GM19467 (cell line): Measurements from ENCODE around the gene LRRC8D.

ENCODE experiments used
- ATAC-seq: cut with Tn5 transposase; IDR thresholded peaks from one replicate; pipeline ENCODE4 v1.9.1; 2021; ENCODE audit warnings: mild to moderate bottlenecking, moderate library complexity; ENCODE audit not compliant: unreplicated experiment

Gene LRRC8D

DNA sequence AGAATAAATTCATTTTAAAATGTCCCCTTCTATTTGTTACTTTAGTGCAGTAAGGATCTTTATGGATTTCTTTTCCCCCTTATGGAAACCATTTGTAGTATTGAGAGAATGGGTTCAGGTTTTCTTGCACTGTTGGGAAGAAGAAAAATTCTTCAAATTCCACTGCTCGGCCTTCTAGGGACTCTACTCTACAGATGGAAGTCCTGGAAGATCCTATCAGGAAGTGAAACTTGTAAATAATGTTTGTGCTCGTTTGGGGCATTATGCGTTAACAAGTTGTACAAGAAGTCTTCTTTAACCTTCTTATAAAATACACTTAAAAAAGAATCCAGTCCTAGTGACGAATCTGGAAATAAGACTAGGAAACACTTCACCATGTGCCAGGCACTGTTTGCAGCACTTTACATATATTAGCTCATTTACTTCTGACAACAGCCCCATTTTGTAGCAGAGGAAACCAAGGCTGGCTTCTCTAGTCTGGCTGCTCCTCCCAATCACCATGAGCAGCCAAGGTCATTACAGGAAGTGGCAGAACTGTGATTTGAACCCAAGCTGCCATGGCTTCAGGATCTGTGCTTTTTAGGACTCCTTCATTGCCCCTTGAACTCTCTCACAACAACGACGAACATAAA, 11.8 kb downstream of the LRRC8D start:
- no peak for ATAC-seq

DNA sequence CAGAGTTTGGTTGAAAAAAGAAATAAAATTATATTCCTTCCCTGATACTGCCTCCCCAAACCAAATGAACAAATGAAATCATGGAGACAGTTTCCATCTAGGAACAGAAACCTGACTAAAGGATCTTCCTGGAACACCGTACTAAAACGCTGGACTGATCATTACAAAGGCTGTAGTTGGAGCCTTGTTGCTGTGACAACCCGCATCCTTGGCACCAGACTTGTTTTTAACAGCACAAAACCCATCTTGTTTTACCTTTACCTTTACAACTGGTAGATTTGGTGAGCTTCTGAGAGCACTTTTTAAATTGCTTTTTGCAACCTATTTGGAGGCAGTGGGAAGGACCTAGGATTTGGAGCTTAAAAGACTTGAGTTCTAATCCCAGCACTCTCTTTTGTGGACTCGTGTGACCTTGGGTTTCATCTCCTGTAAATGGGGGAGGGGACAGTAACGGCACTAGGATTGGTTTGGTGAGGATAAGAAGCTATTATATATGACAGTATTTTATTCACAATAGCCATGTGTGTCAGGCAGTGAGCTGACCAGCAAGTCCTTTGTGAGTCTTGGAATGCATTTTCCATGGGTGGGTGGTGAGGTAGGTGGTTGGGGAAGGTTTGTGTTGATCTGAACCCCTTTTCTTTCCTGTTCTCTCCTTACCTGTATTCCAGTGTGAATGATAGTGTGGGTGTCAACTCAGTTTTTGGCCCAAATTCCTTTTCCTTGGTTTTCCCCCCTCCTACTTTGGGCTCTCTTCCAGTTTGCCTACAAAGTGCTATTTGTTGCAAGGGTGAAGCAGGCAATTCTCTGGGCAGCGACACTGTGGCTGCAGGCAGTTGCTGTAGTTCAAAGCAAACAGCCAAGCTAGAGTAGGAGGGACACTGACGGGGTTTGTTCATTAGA, 12.6 kb downstream of the LRRC8D start:
- no peak for ATAC-seq

DNA sequence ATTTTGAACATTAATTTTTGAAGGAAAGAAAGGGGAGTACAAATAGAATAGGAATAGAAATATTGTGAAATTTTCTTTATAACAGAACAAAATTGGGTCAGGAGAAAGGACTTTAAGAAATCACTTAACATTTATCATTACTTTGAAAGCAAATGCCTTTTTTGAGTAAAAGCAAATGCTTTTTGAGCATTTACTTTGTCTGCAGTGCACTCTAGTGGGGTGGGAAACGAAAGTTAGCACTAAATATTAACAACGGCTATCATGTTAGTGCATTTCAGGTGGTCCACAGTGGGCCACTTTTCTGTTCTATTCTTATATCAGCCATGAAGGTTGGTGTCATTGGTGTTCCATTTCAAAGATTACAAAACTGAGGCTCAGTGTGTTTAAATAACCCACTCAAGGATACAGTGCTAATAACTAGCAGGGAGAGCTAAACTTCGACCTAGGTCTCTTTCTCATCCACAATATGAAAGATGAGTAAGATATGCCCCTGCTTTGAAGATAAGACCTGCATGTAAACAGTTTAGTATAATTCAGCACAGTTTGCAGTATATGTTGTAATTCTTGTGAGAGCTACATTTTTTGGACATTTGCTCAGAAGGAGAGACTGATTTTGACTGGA, 13.4 kb downstream of the LRRC8D start:
- ATAC-seq, result no peak

DNA sequence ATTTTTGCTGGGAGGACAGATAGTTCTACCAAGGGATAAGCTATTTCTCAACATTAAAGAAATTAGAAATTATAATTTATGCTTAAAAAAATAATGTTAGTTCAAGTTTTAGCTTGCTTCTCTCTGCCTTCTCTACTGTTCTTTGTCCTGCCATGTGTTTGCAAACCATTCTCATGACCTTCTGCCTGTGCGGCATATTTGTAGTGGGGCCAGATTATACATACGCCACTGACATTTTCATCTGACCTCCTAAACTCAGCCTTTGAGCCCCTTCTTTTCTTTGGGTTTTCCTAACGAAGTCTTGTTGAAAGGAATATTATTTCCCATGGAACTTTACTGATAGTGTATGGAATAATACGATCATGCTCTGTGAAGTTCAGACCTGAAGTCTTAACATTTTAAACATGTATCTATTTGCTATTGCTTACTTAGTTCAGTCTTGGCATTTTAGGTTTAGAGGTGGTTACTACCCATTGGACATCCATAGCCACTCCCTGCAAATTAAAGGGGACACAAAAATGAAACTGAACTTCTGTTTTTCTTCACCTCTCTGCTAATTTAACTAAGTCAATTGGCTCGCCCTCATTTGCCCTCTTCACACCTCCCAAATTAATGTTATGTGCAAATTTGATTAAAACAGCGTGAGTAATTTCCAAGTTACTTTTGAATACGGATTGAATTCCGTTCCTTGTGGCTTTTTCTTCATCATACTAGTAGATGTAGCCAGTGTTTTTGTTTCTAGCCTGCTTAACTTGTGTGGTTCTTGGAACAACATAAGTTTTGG, 15.6 kb downstream of the LRRC8D start:
- ATAC-seq, result no peak

DNA sequence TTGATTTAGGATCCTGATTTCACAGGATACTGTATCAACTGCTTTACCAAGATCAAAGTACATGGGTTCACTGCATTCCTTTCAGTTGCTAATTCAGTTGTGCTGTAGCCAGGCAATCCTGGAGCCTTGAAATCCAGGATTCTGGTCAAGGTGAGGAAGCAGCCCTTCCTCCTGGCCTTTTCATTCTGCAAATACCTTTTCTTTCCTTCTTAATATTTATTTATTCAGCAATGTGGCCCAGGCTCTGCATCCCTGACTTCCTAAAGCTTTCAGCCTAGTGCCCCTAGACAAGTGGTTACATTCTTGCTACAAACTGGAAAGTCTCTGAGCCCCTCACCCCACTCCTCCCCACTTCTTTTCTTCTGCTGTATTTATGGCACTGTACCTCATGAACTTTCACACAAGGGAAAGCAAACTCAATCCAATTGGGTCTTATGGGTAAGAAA, 16.2 kb downstream of the LRRC8D start:
- ATAC-seq, result no peak

DNA sequence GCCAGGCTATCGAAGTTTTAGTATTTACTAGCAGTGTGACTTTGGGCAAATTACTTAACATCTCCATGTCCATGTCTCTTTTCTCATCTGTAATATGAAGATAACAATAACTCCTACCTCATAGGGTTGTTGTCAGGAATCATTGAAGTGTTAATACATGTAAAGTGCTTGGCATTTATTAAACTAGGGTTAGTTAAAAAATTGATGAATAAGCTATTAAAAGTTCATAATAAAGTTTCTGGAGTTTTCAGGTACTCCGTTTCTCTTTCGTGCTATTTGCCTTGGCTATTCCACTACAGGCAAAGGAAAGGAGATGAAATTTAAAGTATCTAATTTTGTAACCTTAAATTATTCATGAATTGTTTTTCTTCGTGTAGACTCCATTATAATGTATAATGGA, 16.7 kb downstream of the LRRC8D start:
- no peak for ATAC-seq

DNA sequence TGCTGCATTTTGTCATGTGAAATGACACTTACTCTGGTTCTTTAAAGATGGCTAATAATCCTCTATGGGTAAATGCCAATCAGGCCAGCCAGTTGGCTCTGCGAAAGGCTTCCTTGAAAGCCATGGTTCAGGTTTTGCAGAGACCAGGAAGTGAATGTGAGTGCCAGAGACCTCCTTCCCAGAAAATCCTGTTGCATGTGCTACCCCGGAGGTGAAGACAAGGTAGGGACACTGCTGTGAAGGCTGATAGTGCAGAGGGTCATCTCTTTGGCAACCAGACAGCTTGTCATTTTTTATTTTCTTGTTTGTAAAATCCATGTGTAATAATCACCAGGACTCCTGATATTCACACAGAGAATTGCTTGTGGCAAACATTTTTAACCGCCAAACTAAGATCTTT, 18.7 kb downstream of the LRRC8D start:
- no peak for ATAC-seq

DNA sequence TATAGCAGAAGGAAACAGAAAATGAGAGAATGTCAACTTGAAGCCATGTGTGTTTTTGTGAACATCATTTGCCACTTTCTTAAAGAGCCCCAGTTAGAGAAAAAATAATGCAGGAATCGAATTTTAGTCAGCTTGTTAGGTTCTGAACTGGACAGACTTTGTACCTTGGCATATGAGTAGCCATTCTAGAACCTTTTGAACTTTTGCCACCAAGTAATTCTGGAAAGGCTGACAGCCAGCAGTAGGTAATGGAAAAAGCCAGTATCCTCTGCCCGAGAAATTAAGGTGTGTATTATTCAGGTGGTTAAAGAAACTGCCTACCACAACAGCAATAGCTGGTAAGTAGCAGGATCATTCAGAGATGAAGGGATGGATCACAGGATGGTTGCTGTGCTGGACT, 20.7 kb downstream of the LRRC8D start:
- ATAC-seq, result no peak

DNA sequence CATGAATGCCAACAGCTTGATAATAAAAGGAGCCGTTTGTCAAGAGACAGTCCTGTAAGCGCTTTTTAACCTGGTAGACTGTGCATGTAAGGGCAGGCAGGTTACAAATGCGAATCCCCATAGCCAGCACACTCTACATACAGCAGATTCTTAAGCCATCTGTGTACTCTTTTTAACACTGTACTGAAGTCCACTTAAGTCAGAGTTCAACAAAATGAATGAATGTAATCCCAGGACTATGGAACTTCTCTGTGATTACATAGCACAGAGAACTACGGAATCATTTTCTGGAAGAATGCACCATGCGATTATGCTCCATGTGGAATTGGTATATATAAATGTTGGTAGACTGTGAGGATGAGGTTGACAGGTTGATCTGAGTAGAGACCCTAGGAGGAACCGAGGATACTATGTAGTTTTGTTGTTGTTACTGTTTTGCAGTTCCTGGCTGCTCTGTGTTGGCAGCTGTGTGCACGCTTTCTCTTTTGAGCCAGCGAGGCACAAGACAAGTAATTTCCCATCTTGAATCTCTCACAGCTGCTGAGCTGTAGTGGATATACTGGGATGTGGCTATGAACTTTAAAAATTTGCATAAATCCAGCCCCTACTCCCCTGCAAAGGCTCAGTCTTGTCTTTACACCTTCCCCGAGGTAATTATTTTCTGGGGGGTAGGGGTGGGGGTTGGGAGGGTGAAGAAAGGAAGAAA, 21.9 kb downstream of the LRRC8D start:
- peak; percentile 45 for ATAC-seq

DNA sequence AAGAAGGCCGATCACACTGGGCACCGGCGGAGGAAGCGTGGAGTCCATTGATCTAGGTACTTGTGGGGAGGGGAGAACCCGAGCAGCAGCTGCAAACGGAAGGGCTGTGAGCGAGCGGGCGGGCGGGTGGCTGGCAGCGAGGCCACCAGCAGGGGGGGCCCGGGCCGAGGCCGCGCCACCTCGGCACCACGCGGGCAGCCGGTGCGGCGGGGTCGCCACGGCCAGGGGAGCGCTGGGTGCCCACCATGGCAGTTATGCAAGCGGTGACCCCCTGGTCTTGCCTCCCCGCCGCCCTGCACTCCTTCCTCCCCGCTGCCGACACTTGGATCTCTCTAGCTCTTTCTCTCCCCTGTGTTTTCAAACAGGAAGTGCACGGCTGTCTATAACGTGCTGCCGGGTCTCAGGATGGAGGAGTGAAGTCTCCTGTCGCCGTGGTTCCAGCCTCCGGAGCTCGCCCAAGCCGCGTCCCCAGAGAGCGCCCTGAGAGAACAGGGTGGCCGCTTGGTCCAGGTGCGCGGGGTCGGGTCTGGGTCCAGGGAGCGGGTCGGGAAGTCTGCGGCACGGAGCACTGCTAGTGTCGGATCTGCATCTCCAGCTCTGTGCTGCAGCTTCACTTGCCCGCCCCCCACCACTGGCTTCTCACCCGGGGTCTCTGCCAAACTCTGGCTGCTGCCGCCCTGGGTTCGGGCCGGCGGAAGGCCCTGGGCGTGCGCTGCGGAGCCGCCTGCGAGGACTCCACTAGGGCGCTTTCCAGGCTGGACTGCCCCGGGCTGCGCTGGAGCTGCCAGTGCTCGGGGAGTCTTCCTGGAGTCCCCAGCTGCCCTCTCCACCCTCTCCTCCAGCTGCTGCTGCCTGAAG, 22.7 kb downstream of the LRRC8D start:
- peak; percentile 80 for ATAC-seq

DNA sequence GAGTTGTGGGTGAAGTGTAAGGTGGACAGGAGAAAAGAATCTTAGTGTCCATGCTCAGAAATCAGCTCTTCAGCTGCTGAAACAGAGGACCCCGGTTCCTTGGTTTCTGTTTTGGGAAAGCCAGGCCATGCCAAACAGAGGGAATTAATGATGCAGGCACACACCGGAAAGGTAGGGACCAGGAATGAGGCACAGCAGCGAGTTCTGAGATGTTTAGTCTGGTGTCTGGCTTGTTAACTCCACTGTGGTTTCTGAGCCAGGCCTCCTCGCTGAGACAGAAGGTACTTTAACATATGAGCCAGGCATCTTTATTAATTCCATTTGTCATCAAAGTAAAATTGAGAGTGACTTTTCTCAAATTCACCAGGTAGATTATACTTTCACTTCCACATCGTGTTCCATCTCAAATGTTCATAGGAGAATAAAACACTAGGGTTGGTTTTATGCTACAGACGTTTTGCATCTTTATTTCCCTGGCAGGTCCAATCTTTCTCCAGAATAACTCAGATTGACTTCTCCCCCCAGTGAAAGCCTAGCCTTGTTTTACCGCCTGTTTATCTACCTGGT, 23.5 kb downstream of the LRRC8D start:
- ATAC-seq, result no peak

DNA sequence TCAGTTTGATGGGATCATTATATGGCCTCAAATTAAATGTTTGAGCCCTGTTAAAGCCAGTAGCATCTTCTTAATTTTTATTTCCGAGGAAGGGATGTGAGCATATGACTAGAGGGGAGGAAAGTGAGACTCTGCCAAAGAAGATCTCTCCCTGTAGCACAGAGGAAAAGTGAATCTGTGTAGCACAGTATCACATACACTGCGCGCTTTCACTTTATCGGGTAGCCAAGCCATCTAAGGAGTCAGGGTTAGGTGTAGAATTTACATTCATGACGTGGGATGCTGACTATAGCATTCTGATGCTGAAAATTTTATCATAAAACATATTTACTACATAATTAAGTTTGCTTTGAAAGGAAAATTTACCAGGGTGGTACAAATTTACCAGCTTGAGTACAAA, 24.0 kb downstream of the LRRC8D start:
- ATAC-seq, result no peak

DNA sequence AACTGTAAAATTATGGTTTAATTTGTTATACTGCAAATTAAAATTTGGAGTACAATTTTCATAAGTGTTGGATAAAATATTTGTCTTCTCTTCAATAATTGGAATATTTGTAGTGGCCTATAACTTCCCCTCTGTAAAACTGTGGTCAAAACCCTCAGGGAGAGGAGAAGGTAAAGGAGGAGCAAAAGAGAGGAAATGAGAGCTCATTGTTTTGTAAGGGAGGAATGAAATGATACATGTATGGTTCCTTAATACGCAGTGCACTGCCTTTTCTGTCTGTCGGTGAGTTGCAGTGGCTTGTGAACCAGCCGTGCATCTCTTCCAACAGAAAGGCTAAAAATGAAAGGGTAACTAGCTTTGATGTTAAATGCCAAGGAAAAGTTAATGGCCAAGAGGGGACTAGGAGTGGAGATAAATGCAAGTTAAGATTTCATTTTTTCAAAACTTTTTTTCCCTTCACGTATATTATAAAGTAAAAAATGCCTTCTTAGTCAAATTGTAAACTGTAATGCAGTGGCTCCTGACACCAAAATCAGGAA, 26.4 kb downstream of the LRRC8D start:
- no peak for ATAC-seq

DNA sequence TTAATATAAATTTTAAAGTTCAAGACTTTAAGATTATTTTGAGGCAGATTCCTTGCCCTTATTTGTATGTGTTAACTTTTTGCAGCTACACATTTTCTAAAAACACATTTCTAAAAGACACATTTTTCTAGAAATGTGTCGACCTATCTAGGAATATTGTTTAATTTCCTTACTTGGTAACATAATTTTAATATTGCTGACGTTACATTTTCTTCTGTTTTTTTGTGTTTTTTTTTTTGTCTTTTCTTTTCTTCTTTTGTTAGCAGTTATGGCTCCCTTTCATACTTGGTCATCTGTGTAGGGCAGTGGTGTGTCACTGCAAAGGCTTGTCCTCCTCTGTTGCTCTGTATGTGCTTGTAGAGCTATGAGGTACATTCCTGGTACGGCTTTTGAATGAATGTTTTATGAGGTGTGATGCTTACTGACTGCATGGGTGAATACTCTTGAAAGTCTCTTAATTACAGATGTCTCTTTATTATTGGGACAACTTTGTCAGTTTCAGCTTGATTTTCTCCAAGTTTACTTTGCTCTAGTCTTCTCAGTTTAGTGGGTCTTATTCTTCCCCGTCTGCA, 30.1 kb downstream of the LRRC8D start:
- no peak for ATAC-seq

DNA sequence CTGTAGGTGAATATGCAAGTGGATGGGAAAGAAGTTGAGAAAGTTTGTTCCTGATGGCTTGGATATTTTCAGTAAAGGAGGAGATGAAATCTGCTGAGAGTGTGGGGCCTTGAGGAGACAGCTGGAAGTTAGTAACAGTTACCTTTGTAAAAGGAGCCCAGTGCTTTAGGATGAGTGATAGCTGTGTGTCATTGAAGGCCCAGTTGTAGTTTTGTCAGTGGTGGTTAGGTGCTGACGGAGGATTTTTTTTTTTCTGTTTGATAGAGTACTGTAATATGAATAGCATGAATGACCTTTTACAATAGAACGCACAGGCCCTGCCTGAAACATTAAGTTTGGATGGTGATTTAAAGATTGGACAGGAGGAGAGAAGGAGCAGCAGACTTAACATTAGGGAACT, 33.3 kb downstream of the LRRC8D start:
- ATAC-seq, result no peak

DNA sequence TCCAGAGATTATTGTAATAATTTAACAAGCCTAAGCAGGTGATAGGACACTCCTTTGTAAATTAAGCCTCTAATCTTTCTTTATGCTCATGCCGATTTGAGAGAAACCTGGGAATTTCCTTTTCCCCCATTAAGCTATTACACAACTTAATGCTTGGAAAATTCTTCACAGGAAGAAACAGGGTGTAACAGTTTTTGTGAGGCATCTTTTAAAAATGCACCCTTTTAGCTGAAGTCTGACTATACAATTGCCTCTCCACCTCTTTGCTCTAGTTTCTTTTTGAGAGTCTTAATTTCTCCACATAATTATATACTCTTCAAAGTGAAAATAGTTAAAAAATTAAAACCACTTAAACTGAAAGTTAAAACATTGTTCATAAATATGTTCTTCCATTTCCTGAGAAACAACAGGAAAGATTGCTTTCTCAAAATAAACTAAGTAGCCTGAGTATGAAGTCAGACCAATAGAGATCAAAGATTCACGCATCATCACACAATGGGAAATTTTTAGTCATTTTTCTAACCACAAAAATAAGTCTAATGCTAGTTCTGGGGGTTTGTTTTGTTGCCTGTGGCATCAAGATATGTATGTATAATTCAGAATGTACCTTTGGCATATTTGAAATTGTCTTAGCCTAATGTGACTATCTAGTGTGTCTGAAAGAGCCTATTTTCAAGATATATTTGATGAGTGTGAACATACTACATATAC, 34.7 kb downstream of the LRRC8D start:
- ATAC-seq, result peak; percentile 73

DNA sequence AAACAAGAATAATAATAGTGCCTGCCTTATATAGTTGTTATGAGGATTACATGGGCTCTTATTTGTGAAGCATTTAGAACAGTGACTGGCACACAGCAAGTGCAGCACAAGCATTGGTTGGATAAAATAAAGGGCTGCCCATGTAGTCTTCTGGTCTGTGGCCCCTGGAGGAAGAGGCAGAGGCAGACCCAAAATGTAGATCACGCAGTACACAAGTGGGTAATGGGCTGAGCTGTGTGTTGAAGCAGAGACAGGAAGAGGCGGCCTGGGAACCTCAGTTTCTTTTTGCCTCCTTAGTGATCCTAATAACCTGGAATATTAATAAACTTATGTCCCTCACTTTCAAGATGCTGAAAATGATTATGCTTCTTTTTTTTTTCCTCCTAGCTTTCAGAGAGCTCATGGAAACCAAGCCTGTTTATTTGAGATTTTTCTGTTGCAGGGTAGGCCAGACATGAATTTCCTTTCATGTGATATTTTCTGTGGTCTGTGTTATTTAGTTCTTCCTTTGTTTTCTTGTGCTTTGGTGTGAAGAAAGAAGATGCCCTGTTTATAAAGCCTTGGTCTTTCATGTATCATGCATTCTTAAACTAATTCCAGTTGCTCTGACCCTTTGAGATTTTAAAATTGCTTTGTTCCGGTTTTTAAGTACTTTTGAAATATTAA, 42.5 kb downstream of the LRRC8D start:
- ATAC-seq, result no peak
